GM21786 (cell line): ENCODE results near the gene WDFY4.

Source experiments
- ATAC-seq: cut with Tn5 transposase; IDR thresholded peaks from one replicate; pipeline ENCODE4 v1.9.1; 2021; ENCODE audit not compliant: unreplicated experiment

WDFY4 gene

DNA sequence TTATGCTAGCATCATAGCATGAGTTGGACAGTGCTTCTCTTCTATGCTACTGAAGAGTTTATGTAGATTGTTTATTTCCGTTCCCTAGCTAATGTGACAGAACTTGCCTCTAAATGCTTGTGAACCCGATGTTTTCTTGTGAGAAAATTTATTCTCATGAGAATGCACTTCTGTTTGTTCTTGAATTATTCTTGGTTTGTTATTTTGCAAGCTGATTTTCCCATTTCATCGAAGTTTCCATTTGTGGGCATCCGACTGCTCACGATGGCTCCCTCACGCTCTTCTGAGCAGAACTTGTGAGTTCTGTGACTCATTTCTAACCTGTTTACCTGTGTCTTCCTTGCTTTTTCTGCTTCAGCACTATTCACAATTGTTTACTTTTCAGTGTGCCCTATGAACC lies 59.9 kb downstream of the WDFY4 start:
- ATAC-seq: peak; percentile 41

DNA sequence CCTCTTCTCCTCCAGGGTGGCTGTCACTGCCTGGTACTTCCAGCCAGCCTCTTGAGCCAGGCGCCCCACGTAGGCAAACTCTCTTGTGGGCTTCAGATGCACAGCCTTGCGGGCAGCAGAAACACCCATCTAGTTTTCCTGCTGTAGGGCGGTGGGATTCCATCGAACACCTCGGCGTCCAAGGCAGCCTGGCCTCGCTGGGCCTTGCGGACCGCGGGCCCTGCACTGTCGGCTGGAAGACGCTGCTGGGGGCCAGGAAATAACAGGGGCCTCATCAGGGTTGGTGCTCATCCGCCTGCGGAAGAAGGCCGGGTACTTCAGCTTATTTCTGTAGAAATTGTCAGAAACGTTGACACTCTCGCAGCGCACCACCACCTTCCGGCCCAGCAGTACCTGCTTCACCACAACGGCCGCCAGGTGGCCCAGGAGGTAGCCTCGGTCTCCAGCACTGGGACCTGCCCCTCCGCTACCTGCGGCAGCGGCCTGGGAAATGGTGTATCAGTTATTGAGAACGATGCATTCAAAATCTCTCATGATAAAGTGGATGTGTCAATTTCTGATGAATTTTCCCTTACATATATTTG lies 61.1 kb downstream of the WDFY4 start:
- ATAC-seq: no peak

- ATAC-seq: peak; percentile 36
Measured at GRCh38 chr10:48748573-48748972, 63.9 kb downstream of the WDFY4 start.

DNA sequence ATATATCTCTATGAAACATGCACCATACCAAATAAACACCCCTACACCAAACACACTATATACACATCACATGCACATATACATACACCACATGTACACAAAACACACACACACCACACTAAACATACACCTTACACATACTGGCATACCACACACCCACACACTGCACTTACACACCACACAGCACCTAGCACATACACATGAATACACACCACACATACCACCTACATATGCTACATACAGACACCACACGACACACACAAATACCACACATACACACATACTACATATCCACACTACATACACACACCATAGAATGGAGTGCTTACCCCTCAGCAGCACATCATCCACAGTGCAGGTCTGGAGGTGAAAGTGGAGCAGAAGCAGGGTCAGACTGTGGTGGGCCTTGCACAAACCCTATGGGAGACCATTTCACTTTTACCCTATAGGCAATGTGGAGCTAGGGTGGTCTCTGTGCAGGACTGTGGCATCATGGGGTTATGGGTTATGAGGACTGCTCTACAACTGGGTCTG lies 64.6 kb downstream of the WDFY4 start:
- no peak for ATAC-seq

DNA sequence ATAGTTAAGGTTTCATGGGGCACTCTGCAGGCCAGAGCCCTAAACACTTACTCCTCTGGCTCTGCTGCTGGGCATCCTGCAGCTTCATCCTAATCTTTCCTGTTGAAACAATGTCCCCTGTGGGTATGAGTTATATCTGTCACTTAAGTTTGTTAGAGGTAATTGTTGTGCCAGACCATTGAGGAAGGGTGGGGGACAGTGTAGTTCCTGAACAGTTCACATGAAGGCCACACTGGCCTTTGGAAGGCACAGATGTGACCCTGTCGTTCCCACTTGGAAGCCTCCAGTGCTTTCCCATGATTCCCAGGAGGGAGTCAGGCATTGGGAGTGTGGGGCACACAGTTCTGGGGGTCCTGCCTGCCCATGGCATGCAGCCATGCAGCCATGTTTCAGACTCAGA lies 65.3 kb downstream of the WDFY4 start:
- ATAC-seq: no peak

DNA sequence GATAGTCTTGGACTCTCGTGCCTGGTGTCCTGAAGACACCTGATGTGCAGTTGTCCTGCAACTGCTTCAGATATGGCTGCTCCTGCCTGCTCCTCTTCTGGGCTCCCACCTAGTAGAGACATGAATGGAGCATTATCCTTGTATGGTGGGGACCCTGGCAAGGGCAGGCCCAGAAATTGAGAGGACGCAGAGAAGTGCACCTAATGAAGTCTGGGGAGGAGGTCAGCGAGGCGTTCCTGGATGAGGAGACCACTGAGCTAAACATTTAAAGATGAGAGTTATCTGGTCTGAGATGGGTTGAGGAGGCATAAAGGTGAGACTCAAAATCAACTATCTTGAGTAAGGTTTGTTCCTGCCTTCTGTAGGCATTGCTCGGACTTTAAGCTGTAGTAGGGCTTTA lies 66.3 kb downstream of the WDFY4 start:
- ATAC-seq: no peak

DNA sequence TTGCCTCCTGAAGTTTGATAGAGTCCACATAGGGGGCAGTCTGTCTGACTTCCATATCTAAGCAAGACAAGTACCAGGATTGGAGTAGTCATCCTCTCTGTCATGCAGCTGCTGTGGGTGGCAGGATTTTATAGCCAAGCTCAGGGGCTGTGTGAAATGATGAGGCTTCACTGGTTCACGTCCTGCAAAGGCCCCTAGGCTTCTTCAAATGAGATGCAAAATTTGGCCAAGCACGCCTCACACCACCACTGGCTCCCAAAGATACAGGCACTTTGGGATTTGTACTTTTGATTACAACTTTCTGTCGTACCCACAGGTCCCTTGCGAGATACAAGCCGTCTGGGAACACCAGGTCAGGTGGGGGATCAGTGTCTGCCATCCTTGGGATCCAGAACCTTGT lies 67.1 kb downstream of the WDFY4 start:
- ATAC-seq: no peak

- ATAC-seq: no peak
Measured at GRCh38 chr10:48758411-48758810, 73.7 kb downstream of the WDFY4 start.

GRCh38 chr10:48759113-48759901 lies 74.6 kb downstream of the WDFY4 start:
- ATAC-seq: peak; percentile 89

GRCh38 chr10:48760983-48761382 lies 76.3 kb downstream of the WDFY4 start:
- no peak for ATAC-seq

DNA sequence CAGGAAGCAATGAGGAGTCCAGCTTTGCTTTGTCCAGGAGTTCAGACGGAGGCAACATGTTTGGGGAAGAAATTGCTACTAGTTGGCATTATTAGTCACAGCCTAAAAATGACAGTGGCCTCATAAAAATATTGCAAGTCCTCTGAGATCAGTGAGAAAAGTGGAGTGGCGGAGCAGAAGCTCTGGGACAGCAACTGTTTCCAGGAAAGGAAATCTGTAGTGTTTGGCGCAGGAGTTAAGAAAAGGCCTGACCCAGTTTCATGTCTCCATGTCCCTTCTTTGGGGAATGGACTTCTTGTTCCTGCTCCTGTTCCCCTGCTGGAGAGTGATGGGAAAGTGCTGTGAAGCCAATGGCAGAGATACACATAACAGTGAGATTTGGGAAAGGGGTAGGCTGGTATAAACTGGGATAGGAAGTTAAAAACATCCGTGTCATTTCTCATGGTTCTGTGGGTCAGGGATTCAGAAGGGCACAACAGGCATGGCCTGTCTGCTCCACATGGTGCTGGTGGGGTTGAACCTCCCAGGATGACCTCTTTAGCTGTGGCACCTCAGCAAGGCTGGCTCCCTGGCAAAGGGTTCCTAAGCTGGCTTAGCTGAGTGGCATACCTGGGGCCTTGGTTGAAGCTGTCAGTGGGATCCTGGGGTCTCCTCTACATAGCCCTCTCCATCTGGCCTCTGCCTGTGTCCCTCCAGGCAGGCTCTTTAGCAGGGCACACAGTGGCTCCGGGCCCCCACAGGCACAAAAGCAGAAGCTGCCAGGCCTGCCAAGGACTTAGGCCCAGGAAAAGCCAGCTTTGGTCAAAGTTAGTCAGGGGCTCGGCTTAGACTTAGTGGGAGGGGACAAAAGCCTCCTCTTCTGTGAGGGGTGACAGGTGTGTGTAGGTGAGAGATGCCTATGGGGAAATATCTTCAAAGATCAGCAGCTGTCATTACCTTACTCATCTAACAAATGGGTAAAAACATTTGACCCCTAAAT lies 77.7 kb downstream of the WDFY4 start:
- no peak for ATAC-seq

GRCh38 chr10:48763403-48763965 lies 78.8 kb downstream of the WDFY4 start:
- ATAC-seq: no peak

GRCh38 chr10:48764486-48764885 lies 79.8 kb downstream of the WDFY4 start:
- no peak for ATAC-seq

GRCh38 chr10:48765039-48765438 lies 80.4 kb downstream of the WDFY4 start:
- peak; percentile 58 for ATAC-seq

GRCh38 chr10:48765527-48765926 lies 80.9 kb downstream of the WDFY4 start:
- ATAC-seq: no peak

- no peak for ATAC-seq
Measured at GRCh38 chr10:48767373-48768143, 82.9 kb downstream of the WDFY4 start.

- no peak for ATAC-seq
Measured at GRCh38 chr10:48768144-48768766, 83.6 kb downstream of the WDFY4 start.

GRCh38 chr10:48768926-48769325 lies 84.3 kb downstream of the WDFY4 start:
- no peak for ATAC-seq

- no peak for ATAC-seq
Measured at GRCh38 chr10:48769706-48770435, 85.2 kb downstream of the WDFY4 start.
